ENCODE measurements around the gene TRAF6.
"Not testable (repeated sequence)": the region's sequence is repeated elsewhere in the genome, so short reads cannot be mapped to it uniquely, and the experiment has no call there.

TRAF6 gene

DNA sequence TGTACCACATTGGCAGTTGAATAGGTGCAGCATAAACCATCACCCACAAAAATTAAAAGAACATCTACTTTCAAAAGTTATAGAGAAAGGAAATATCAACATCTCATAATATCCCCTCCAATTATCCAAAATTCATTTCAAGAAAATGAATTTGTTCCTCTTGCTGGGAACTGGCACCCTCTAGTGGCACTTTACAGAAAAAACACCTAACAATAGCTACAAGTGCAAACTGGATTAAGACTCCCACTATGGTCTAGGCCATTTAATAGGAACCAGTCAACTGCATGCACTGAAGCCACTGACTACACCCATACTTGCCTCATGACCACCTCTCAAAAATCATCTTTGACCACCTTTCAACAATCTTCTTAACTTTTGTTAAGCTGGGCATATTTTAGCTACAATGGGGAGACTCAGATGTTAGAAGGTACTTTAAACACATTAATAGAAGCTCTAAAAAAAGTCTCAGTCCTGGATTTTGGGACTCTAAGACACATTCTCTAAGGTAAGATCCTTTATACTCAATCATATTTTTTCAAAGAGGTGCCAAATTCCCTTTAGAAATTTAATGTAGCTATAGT, 17.3 kb downstream of the TRAF6 start:
- DNase-seq = no peak

DNA sequence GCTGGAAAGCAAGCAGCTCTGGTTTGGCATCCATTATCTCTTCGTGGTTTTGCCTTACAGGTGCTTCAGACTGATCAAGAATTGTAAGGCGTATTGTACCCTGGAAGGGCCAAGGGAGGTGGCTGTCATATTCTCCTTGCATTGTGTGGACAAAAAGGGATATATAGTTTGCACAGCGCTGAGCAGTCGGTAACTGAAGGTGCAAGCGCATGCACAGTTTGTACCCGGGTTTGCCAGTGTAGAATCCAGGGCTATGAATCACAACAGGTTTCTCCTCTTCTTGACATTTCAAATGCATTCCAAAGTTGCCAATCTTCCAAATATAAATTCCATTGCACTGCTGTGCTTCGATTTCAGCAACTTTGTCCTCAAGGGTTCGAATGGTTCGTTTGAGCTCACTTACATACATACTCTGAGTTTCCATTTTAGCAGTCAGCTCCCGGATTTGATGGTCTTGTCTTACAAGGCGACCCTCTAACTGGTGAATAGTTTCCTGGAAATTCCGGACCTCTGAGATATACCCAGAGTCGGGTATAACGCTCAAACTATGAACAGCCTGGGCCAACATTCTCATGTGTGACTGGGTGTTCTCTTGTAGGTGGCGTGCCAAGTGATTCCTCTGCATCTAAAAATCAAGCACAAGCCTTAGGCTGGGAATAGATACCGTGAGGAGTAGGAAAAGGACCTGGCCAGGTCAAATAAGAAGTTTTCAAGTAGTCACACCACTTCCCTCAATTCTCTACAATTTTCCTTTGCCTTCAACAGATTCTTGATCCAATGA, 19.9 kb downstream of the TRAF6 start:
- no peak for DNase-seq

DNA sequence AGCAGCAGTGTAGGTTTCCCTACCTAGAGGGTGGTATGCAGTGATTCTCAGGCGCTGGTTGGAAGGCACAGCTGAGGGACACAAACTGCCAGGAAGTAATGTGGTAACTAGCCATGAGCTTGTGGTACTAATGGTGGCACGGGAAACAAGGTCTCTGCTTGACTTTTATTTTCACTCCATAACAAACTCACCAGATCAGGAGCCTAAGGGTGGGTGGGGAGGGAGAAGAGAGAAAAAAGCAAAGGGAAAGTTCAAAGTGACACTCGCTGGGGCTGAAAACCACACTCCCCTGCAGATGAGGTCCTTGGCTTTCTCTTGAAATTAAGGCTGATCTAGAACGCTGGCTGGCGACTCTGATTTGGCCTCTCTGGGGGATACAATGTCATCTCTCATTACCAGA, 22.0 kb downstream of the TRAF6 start:
- no peak for DNase-seq

DNA sequence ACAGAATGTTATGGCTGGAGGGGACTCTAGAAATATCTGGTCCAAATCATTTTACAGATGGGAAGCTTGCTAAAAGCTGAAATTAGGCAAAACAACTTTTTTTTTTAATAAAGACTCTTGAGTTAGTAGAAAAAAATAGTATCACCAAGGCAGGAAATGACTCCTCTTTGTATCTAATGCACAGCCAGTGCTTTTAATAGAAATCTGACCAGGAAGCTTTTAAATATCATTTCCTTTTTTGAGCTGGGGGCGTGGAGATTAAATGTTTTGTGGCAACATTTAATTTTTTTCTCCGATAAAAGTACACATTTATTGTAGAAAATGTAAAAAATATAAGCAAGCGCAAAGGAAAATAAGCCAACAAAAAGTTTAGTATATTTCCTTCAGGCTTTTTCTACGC, 22.5 kb downstream of the TRAF6 start:
- DNase-seq = no peak

DNA sequence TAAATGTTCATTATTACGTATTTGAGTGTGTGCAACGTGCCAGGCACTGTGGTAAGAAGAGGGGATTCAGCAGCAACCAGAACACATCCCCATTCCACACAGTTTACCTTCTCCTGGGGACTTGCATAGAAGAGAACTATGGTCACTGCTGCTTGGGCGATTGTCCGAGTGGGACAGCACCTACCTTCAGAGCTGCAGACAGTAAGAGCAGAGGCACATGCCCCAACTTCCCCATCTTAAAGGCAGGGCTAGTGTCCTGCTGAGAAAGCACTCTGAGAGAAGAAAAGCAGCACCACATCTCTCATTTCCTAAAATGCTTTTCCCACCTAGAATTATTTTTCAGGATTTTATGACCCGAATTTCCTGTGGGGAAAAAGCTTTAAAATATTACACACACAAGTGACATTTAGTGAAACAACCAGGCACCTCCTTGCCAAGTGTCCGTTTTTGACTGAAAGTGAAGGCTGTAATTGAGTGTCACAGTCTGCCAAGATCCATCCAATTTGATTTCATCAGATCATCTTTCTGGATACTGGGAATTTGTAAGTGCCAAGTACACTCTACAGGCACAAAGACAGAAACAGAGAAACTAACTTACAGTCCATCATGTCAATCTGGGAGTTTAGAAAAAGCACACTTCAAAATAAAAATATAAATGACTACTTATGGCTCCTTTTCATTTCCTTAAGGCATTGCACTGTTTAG, 24.6 kb downstream of the TRAF6 start:
- no peak for DNase-seq

DNA sequence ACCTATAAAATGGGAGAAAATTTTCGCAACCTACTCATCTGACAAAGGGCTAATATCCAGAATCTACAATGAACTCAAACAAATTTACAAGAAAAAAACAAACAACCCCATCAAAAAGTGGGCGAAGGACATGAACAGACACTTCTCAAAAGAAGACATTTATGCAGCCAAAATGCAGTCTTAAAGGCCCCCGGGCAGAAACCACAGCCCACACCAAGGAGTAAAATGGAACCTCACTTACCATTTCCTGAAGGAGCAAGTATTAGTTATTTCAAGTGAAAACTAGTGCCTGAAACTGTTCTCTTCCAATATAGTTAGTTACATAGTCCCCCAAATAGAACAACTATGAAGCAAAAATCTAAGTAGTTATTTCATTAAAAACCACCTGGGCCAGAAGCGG, 27.0 kb downstream of the TRAF6 start:
- DNase-seq = not testable (repeated sequence)

DNA sequence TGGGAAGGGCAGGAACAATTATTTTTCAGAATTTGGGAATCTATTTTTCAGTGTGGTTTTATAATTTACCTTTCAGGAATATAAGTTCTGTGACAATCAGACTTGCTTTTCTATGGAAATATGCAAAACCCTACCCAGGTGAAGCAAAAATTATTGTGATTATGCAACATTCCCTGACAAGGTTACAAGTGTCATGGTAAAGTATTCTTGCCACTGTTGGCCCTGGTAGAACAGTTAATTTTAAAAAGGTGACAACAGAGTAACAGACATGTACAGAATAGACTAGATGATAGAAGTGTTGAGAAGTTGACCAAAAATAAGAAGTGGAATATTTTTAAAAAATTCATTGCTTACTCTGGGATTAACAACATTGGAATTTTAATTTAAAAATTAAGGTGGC, 29.2 kb downstream of the TRAF6 start:
- DNase-seq = no peak

DNA sequence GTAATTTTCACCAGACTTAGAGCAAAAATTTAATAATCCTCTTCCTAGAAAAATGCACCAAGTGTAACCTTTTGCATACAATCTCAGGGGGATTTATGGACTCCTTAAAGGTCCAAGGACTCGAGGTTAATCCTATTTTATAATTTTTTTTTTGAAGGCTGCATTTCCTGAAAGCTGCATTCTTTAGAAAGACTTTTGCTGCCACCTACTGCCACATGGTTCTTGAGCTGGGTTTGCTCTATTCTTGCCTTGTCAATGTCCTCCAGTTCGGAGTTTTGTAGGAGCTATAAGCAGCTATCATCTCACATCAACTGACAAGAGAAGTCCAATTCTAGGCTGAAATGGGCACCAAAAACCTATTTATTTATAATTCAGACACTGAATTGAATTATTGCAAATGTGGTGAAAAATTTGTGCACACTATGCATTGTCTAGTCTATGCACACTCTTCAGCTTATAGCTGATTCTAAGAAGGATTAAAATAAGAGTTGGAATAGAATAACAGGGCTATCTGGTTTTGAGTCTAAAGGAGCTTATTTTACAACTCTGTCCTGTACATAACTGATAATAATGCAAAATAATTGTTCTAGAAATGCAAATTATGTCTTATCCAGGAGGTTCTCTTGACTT, 31.3 kb downstream of the TRAF6 start:
- DNase-seq = peak; percentile 22

DNA sequence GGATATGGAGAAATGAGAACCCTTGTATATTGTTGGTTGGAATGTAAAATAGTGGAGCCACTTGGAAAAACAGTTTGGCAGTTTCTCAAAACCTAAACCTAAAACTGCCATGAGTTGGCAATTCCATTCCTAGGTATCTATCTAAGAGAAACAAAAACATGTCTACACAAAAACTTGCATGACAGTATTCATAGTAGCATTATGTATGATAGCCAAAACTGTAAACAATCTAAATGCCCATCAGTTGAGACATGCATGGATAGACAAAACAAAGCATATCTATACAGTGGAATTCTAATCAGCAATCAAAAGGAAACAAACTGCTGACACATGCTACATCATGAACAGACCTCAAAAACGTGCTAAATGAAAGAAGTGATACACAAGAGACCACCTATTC, 34.9 kb downstream of the TRAF6 start:
- DNase-seq = no peak

DNA sequence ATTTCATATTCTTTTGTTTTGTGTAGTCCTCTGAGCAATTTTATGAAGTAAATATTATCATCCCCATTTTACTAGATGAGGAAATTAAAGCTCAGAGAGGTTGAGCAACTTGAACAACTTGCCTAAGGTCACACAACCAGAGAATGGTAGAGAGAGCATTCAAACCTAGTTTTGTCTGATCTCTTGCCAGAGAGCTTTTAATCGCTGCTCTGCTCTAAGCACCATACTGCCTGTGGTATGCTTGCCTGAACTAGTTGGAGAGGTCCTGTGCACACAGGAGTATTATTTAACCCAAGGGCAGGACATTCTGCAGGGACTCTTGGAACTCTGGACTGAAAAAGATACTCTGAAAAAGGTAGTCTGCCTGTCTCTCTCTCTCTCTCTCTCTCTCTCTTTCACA, 38.5 kb downstream of the TRAF6 start:
- no peak for DNase-seq

DNA sequence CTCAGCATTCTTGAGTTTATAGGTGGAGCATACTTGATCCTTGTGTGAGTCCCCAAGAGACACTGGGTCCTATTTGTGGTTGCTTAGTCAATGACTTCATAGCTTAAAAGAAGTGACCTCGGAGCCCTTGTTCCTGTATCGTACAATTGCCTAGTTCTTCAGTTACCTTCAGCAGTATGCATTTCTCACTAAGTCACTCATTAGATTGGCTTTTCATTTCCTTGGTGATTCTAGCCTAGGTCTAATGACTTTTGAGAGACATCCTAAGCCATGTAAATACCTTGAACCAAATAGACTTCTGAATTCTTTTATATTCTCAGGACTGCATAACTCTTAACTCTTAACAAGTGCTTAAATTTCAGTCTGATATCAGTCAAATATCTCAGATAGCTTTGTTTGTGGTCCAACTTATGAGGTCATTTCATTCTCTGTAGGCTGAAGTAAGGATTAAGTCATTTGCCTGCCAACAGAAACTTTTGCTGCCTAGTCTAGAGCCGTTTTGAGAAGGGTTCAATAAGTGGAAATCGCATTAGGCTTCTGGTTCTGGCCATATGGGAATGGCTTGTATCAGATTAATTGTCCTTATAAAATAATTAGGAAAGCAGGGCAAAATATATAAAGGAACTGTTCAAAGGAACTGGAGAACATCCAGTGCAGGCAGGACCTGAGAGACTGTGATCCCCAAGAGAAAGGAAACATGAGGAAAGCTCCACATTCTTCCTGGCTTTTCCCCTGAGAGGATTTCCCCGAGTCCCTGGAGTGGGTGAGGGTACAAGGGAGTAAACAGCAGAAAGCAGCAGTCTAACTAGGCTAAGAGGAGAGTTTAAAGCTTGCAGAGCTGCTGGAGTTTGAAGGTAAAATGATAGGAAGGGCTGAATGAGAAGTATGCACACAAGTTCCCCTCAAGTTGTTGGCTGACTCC, 39.9 kb downstream of the TRAF6 start:
- DNase-seq = peak; percentile 49

DNA sequence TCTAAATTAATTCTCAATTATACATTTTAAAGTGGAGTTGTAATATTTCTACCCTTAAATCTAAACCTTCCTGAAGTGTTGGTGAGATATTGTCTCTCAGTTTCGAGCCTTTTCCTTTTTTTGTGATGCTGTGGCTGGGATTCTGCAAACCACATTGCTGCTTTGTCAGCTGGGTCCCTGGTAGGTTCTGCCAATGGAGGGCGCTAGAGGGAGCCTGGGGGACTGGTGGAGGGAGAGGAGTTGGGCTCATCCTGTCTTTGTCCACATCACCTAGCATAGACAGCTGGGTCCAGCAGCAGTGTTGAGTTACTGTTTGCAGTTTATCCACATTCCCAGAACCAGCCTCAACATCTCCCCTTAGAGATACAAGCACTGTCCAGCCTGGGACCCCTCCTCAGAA, 41.0 kb downstream of the TRAF6 start:
- no peak for DNase-seq

DNA sequence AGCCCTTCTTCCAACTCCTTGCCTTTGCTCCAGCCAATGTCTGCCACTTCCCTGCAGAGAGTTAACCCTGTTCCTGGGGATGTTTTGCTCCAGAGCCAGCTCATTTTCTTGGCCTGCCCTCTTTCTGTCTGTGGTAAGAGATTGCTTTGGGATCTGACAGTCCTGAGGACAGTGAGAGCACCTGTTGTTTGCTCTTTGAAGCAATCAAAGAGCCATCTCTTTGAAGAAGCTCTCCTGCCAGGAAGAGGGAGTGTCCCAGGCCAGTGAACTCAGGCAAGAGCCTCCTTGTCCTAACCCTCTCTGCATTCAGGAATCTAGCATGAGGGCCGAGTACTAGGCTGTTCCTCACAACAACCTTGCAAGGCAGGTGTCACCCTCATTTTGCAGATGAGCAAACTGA, 42.2 kb downstream of the TRAF6 start:
- DNase-seq = no peak

DNA sequence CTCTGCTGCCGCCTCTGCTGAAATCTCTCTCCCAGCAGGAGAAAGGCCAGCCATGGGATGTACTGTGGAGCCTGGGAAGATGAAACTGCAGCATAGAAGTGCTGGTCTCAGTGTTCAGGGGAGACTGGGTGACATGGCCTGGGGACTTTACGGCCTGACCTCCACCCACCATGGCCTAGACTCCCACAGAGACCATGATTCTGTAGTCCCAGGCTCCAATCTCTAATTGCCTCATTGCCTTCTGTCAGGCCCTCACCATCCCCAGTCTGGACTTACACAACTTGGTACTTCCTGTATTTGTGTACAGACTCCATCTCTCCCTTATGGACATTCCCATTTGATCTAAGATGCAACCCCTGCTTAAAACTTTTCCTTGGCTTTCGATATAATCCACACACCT, 43.1 kb downstream of the TRAF6 start:
- DNase-seq = no peak

DNA sequence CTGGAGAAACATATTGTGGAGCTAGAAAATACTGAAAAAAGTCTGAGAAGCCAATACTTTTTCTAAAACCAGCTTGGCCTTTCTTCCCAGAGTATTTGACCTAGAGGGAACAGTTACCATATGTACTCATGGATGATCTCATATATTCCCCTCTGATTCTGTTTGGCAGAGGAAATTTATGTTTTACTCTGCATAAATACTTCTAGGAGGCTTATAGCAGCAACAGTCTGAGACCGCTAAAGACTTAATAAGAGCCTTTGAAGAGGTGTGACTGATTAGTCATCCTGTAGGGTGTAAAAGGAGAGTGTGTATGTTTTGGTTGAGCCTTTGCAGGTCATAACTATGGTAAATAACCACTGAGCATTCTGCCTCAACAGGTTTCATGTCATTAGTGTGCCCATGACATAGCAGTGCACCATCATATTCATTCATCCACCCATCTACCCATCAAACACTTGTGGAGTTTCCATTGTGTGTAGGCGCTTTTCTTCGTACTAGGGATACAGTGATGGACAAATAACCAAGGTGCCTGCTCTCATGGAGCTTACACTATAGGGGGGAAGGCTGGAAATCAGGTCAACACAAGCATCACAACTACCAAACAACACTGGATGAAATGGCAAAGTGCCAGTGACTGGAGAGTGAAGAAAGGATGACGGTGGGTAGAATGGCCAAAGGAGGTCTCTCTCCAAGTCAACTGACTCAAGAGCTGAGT, 44.5 kb downstream of the TRAF6 start:
- DNase-seq = no peak

DNA sequence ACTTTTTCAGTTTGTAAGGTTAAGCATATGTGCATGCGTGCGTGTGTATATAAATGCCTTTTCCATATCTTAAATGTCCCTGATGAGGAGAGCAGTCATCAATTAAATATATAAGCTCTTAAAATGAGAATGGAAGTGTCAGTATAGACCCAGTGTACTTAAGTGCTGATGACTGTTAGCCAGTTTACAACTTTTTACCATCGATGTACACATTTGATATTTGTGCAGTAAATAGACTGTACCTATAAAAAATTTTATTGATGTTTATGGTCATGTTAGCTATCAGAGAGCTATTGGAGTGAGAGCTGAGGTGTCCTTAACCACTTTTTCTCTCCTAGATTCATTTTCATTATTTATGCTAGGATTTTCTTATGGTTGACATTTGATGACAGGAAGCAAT, 45.4 kb downstream of the TRAF6 start:
- DNase-seq = no peak

DNA sequence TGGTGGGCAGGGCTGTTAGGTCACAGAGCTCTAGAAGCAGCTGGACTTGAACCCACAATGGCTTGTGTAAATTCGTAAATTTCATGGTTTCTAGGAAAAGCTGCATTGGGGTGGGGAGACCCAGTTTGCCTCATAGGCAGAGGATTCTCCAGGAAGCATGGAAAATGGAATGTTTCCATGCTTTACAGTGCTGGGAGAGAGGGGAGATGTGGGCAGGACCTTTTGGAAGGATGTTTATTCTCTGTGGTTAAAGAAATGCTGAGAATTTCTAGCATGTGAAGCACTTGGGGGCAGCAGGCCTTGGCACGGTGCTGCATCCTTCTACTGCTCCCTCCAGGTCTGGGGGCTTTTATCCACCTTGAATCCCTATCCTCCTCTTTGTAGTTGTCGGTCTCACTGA, 46.3 kb downstream of the TRAF6 start:
- DNase-seq = peak; percentile 35

DNA sequence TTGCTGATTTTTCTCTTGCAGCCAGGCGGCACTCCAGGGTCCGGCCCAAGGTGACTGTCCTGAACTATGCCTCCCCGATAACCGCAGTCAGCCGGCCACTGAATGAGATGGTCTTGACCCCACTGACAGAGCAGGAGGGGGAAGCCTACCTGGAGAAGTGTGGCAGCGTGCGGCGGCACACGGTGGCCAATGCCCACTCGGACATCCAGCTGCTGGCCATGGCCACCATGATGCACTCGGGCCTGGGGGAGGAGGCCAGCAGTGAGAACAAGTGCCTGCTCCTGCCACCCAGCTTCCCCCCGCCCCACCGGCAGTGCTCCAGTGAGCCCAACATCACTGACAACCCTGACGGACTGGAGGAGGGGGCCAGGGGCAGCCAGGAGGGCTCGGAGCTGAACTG, 47.8 kb downstream of the TRAF6 start:
- DNase-seq = no peak

DNA sequence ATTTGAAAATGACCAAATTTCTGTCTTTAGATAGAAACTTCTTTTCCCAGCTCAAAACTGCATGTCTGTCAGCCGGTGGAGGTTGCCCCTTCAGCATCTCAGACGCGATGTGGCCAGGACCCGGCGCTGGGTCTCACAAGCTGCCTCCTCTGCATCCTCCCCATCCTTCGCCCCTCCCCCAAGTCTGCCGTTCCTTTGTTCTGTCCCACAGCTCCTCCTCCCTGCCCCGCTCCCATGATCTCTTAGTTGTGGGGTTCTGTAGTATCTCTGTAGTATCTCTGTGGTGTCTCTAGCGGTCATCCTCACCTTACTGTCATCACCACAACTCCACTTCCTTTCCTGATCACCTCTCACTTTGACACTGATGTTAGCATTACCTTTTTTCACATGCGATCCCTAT, 49.9 kb downstream of the TRAF6 start:
- DNase-seq = no peak

DNA sequence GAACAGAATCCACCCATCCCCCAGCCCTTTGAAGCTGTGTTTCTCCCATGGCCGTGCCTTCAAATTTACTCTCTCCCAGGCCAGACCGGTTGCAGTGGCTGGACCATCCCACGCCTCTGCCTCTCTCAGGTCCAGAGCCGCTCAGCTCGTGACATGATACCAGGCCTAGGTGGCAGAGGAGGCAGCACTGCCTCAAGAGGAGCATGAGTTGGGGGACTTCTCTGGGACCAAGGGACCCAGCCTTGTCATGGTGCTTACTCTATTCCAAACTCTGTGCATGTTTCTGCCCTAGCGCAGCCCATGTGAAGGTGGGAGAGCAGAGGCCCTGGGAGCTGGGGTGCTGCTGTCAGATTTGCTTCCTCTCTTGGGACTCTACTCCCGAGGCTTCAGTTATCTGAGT, 51.0 kb downstream of the TRAF6 start:
- no peak for DNase-seq

DNA sequence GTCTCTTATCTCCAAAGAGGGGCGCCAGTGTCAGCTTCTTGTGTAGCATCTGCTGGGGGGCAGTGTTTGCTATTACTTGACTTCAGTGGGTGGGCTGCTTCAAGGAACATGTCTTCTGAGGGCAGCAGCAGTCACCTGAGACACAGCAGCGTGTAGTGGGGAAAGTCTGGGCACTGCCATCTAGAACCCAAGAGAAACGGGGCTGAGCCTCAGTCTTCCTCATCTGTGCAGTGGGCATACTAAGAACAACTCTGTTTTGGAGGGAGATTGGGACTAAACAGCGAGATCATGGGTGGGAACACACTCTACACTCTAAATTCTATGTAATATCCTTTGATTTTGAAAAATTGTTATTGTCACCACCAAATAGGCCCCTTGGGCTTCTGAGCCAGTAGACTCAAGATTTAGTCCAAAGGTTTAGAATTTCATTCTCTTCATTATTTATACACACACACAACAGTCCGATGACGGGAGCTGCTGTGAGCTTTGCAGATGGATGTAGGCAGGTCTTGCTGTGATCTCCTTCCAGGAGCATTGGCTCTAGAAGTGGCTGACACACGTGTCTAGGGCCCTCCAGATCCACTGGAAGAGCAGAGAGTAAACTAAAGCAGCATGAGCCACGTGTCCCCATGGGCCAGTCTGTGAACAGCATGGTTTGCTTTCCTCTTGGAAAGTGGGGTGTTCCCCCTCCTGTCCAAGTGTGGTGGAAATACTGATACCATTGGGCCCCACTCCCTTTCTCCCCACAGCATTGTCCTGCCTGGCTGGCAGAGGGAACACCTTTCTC, 51.8 kb downstream of the TRAF6 start:
- no peak for DNase-seq

Data from NCI-H226 (cell line).